GM19328 (cell line): ENCODE measurements around the gene DLG3.
A peak's percentile ranks its signal among the peaks of the same experiment; 100 is the strongest.

Experiments
- ATAC-seq: cut with Tn5 transposase; IDR thresholded peaks from one replicate; pipeline ENCODE4 v1.9.1; 2021; ENCODE audit warnings: mild to moderate bottlenecking, moderate library complexity; ENCODE audit not compliant: unreplicated experiment

DLG3 gene

DNA sequence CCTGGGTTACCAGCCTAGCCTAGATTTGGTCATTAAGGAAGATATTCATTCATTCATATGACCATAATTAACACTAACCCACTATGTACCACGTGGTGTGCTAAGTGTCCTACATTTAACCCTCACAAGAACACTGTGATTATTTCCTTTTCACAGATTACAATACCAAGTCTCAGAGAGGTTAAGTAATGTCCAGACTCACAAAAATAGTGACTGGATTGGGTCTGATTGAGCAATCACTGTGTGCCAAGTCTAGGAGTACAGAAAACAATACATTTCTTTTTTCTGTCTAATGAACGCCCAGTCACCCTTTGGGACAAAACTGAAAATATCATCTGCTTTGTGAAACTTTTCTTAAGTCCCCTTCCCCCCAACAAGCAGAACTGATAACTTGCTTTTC, 7.6 kb upstream of the DLG3 start:
- ATAC-seq = no peak

DNA sequence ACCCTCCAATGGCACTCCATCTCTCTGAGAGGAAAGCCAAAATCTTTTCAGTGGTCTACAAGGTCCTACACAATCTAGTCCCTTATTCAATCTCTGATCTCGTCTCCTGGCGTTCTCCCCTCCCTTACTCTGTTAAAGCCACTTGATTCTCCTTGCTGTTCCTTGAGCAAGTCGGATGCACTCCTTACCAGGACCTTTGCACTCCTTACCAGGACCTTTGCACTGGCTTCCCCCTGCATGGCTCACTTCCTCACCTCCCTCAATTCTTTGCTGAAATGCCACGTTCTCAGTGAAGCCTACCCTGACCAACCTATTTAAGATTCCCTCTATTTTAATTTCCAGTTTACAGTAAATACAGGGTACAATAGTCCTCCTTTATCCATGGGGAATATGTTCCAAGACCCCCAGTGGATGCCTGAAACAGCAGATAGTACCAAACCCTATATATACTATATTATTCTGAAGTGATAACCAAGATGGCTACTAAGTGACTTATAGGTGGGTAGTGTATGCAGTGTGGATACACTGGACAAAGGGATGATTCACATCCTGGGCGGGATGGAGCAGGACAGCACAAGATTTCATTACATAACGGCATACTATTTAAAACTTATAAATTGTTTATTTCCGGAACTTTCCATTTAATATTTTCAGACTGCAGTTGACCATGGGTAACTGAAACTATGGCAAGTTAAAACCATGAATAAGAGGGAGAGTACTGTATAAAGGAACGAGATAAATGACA, 6.5 kb upstream of the DLG3 start:
- ATAC-seq = no peak

DNA sequence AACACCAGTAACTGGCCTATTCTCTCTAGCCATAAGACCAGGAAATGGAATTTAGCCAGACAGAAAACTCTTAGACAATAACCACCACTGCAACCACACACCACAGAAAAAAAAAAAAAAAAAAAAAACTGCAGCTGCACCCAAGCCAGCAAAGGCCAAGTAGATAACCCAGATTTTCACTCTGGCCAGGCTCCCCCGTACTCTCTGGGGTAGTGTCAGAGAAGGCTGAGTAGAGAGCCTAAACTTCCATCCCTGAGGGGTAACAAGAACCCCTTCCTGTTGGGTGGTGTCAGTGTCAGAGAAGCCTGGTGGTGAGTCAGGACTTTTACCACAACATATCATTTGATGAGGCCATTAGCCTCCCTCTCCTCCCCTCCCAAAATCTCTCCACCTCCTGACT, 5.6 kb upstream of the DLG3 start:
- ATAC-seq = no peak

DNA sequence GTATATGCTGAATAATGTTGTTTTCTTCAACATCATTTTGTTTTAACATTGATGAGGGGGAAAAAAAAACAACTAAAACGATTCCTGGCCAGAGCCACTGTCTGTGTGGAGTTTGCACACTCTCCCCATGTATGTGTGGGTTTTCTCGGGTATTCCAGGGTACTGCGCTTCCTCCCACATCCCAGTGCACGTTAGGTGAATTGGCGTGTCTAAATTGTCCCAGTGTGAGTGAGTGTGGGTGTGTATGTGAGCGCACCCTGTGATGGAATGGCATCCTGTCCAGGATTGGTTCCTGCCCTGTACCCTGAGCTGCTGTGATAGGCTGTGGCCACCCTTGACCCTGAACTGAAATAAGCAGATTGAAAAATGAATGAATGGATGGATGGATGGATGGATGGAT, 2.4 kb upstream of the DLG3 start:
- no peak for ATAC-seq

DNA sequence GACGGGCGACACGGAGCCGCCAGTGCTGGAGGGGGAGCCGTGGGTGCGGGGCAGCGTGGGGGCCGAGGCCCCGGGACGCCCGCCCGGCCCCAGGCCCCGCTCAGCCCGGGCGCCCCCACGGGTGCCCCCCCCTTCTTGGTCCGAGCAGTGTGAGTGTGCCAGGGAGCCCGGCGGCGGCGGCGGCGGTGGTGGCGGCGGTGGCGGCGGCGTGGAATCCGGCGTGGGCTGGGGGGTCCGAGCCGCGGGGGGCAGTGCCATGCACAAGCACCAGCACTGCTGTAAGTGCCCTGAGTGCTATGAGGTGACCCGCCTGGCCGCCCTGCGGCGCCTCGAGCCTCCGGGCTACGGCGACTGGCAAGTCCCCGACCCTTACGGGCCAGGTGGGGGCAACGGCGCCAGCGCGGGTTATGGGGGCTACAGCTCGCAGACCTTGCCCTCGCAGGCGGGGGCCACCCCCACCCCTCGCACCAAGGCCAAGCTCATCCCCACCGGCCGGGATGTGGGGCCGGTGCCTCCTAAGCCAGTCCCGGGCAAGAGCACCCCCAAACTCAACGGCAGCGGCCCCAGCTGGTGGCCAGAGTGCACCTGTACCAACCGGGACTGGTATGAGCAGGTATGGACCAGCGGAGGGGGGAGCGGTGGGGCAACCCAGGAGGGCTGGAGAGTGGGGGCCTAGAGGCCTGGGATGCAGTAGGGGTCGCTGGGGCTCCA, 466 bp downstream of the DLG3 start:
- ATAC-seq = no peak

DNA sequence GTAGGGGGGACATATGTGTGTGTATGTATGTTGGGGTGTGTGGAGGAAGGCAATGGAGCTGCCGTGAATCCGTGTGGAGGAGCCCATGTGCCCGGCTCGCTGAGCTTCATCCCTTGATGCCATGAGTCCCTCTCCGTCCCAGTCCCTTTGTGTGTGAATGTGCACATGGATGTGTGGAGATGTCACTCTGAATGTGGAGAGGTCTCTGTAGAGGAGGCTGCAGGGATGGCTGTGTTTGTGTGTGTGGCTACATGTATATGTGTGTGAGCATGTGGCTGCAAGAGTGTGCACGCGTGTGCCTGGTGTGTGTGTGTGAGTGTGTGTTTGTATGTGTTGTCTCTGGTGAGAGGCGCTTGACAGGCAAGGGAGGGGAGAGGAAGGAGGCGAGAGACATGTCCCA, 1.3 kb downstream of the DLG3 start:
- no peak for ATAC-seq

DNA sequence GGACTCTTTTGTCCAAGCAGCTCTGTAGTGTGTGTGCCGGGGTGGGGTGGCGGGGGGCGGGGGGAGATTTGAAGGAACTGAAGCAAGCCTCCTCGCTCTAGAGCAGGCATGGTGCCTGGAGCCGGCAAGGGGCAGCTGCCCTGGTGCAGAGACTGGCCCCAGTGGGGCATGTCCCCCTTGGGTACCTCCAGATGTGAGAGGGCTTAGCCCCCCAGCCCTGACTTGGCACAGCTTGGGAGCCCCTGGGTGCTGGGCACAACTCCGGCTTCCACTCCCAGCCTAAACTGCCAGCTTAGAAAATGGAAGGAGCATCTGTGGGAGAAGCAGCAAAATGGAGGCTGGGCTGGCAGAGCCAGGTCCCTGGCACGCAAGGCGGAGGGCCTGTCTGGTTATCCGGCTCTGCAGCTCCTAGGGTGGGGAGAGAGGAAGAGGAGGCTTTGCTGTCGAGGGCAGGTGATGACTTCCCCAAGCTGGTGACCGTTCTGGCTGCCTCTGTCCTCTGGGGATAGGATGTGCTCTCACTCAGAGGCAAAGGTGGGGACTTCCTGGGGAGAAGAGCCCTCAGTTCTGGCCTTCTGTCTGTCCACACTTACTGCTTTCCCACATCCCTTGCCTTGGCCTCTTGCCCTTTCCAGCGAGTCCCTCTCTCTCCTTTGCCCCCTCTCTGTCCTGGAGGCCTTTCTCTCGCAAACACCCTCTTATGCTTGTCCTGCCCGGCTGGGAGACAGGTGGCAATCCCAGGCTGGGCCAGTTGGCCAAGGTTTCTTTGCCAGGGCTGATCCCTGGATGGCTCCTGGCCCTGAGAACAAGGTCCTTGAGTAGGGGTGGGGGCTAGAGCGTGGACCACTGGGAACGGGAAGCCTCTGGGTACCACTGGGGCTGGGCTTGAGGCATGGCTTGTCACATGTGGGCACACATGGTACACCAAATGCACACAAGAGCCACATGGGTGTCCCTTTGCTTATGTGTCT, 2.0 kb downstream of the DLG3 start:
- ATAC-seq = no peak

DNA sequence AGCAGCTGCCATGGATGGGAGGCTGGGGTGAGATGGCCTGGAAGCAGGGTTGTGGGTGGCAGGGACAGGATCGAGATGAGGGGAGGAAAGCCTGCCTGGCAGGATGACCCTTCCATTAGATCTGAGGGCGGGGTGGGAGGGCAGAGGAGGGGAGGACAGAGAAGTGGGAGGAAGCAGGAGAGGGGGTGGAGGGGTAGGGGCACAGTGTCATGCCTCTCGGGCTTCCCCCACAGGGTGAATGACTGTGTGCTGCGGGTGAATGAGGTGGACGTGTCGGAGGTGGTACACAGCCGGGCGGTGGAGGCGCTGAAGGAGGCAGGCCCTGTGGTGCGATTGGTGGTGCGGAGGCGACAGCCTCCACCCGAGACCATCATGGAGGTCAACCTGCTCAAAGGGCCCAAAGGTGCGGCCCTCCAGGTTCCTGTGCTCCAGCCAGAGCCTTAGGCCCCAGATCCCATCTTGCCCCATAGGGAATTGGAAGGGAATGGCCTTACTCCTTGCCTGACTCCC, 4.9 kb downstream of the DLG3 start:
- no peak for ATAC-seq

DNA sequence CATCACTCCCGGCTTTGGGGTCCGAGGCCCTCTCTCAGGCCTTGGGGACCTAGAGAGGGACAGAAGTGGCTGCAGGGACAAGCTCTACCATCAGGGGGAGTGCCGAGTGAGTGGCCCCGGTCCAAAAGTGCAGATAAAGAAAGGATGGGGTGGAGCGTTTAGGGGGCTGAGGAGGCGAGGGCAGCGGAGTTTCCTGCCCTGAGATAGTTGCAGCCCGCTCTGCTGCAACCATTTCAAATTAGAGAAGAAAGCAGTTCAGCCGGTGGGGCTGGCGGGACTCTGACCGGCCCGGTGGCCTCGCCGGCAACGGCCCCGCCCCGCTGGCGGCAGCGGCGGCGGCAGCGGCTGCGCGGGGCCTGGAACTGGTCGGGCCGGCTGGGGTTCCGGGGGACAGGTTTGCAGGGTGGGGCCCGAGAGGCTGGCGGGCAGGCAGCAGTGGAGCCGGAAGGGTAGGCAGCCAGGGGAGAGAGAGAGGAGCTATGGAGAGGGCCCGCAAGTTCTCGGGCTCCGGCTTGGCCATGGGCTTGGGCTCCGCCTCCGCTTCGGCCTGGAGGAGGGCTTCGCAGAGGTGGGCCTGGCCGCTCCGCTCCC, 7.6 kb downstream of the DLG3 start:
- ATAC-seq = peak; percentile 45

DNA sequence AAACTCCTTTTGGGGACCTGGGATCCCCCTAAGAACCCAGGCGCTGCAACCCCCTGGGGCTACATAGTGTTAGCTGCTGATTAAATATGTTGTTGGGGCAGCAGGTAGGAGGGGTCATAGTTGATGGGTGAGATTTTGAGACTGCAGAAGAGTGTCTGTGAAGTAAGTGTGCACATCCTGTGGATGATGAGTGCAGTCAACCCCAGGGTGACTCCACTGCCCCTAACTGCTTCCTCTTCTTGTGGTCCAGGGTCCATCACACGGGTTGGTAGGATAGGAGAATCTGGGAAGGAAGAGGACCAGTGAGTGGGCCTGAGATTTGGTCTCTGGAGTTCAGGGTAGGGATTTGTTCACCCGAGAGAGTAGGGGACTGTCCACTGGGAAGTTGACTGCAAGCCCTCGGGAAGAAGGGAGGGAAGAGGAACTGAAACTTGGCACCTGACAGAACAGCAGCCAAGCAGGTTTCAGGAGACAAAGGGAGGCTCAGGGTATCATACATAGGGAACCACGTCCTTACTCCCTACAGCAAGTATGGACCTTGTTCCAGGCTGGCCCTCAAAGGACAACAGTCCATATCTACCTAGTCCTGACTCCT, 8.5 kb downstream of the DLG3 start:
- ATAC-seq = no peak

DNA sequence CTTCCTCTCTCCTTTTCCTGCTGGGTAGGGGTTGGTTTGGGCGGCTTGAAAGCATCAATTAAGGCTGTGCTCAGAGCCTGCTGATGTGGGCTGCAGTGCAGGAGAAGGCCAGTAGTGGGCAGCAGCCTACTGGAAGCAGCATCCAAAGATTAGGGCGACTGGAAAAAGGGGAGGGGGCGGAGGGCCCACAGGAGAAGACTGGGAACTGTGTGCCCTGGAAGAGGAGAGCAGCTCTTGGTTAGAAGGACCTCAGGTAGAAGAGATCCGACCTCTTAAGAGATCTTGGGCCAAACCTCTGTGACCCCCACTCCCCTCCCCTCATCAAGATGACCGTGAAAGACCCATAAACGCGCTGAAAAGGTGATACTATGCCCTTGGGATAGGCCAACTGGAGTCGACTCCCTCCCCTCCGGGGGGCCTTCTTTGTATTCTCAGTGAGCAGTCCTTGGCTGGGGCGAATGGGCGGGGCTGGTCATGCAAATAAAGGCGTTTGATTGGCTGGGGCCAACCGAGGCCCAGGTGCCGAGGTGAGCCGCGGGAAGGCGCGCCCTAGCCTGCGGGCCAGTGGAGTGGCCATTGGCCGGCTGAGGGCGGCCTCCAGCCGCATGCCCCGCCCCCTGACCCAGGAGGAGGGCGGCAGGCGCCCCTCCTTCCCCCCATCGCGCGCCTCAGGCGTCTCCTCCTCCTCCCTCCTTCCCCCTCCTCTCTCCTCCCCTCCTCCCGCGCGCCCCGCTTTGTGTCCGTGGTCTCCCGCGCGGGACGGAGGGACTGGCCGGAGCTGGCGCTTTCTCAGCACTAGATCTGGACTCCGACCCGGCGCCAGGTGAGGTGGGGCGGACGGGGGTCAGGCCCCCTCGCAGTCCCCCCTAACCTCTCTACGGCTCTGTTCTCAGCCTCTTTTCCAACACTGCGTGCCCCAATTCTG, 10.1 kb downstream of the DLG3 start:
- peak; percentile 37 for ATAC-seq

DNA sequence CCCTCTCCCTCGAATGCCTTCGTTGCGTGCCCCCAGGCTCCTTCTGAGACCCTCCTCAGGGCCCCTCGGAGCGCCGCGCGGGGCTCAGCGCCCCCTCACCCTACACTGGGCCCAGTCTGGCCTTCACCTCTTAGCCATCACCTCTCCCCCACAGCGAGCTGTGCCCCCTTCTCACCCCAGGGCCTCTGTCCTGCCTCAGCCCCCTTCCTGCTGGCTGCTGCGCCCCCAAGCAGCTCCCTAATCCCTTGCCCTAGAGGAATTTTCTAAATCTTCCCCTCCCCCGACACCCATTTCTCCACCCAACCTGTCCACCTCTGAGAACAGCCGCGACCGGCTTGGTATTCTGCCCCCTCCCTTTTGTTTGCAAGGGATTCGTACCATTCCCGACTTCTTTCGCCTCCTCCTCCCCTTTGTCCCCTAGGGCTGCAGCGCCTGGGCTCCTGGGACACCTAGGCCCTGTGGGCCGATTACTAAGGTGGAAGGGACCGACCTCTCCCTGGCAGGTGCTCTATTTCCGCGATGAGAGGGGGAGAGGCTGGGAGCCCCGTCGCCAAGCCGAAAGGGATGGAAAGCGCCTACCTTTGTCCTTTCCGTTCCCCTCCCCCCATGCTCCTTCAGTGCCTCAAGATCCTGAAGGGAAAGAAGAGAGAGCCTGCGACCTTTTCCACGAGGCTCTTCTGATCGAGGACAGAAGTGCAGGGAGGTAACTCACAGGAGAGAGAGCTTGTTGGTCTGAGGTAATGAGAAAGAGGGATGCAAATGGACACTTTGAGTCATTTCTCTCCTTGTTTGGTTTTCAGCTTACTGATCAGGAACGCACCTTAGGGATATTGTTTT, 10.9 kb downstream of the DLG3 start:
- no peak for ATAC-seq

DNA sequence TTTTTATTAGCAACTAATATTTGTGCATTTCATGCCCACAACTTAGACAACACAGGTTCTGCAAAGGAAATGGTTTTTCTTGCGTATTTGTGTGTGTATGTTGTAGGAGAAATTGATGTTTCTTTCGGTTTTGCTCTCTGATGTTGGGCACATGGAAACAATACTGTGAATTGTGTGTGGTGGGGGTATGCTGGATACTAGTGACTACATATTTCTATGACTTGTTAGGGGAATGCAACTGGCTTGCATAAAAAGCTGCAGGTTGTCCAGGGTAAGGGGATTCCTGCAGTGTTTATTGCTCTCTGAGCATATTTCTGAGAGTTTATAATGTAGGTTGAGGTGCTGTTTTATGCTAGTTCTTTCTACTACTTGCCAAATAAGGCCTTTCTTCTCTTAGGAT, 11.6 kb downstream of the DLG3 start:
- no peak for ATAC-seq

DNA sequence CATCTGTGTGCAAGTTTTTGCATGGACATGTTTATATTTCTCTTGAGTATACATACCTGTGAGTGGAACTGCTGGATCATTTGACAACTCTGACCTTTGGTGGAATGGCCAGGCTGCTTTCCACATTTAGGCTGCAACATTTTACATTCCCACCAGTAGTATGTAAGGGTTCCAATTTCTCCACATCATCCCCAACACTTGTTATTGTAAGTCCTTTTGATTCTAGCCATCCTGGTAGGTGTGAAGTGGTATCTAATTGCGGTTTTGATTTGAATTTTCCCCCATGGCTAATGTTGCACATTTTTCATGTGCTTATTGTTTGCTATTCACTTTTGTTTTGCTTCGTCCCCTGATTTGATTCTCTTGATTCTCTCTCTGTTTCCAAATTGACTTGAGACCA, 16.4 kb downstream of the DLG3 start:
- ATAC-seq = no peak

DNA sequence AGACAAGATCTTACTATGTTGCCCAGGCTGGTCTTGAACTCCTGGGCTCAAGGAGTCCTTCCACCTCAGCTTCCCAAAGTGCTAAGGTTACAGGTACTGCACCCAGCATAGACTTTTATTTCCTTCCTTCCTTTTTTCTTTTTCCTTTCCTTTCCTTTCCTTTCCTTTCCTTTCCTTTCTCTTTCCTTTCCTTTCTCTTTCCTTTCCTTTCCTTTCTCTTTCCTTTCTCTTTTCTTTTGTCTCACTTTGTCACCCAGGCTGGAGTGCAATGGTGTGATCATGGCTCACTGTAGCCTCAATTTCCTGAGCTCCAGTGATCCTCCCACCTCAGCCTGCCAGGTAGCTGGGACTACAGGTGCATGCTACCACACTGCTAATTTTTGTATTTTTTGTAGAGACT, 19.4 kb downstream of the DLG3 start:
- ATAC-seq = no peak

DNA sequence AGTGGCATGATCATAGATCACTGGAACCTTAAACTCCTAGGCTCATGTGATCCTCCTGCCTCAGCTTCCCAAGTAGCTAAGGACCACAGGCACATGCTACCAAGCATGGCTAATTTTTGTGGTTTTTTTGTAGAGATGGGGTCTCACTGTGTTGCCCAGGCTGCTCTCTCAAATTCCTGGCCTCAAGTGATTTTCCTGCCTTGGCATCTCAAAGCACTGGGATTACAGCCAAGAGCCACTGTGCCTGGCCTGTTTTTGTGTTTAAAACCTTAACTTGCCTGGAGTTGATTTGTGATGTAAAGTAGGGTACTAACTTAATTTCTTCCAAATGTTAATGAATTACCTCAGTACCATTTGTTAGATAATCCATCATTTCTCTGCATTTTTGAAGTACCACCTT, 22.3 kb downstream of the DLG3 start:
- no peak for ATAC-seq

DNA sequence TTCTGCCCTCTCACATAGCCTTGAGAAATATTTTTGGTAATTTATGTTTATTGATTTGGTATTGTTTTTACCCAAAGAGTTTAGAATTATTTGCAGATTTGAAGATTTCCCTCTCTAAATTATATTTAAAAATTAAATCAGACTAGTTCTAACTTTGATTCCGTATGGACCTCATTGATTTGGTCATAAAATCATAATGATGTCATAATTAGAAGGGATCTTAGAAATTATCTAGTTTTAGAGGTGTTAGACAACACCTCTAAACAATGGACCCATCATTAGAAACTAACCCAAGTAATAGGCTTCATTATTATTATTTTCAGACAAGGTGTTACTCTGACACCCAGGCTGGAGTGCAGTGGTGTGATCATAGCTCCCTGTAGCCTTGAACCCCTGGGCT, 24.1 kb downstream of the DLG3 start:
- no peak for ATAC-seq

DNA sequence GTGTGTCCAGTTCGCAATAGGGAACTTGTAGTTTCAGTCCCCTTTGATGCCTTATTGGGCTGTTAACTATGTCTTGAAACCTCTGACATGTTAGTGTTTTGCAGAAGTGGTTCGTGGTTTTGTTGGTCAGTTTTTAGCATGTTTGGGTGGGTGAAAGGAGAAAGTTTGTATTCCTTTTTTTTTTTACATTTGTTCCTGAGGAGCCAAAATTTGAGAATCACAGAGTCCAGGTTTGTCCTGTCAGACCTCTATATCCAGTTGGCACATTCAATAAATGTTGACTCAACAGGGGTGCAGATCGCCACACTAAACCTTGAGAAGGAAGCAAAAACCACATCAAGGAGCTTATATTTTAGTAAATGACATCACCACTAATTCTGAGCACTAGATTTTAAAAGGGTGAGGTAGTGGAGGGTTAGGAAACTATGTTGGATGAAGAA, 26.2 kb downstream of the DLG3 start:
- ATAC-seq = no peak
